ENCODE data around the gene NOP9.
"Not testable (repeated sequence)": the region's sequence is repeated elsewhere in the genome, so short reads cannot be mapped to it uniquely, and the experiment has no call there.

Gene NOP9

DNA sequence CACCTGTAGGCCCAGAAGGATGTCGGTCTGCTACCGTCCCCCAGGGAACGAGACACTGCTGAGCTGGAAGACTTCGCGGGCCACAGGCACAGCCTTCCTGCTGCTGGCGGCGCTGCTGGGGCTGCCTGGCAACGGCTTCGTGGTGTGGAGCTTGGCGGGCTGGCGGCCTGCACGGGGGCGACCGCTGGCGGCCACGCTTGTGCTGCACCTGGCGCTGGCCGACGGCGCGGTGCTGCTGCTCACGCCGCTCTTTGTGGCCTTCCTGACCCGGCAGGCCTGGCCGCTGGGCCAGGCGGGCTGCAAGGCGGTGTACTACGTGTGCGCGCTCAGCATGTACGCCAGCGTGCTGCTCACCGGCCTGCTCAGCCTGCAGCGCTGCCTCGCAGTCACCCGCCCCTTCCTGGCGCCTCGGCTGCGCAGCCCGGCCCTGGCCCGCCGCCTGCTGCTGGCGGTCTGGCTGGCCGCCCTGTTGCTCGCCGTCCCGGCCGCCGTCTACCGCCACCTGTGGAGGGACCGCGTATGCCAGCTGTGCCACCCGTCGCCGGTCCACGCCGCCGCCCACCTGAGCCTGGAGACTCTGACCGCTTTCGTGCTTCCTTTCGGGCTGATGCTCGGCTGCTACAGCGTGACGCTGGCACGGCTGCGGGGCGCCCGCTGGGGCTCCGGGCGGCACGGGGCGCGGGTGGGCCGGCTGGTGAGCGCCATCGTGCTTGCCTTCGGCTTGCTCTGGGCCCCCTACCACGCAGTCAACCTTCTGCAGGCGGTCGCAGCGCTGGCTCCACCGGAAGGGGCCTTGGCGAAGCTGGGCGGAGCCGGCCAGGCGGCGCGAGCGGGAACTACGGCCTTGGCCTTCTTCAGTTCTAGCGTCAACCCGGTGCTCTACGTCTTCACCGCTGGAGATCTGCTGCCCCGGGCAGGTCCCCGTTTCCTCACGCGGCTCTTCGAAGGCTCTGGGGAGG is 11.3 kb downstream of the NOP9 start, which contains the start of gene LTB4R:
LTB4R (plus strand) TSS at position 857 of the 959 bp plus-strand sequence. CDS start 4,150 bp downstream, outside the sequence.
- no peak for DNase-seq

GRCh38 chr14:24311837-24312615 is 12.4 kb downstream of the NOP9 start:
- DNase-seq, result no peak

- no peak for DNase-seq
Measured at GRCh38 chr14:24312736-24313507, 13.3 kb downstream of the NOP9 start.

- no peak for DNase-seq
Measured at GRCh38 chr14:24313913-24314312, 14.3 kb downstream of the NOP9 start.

DNA sequence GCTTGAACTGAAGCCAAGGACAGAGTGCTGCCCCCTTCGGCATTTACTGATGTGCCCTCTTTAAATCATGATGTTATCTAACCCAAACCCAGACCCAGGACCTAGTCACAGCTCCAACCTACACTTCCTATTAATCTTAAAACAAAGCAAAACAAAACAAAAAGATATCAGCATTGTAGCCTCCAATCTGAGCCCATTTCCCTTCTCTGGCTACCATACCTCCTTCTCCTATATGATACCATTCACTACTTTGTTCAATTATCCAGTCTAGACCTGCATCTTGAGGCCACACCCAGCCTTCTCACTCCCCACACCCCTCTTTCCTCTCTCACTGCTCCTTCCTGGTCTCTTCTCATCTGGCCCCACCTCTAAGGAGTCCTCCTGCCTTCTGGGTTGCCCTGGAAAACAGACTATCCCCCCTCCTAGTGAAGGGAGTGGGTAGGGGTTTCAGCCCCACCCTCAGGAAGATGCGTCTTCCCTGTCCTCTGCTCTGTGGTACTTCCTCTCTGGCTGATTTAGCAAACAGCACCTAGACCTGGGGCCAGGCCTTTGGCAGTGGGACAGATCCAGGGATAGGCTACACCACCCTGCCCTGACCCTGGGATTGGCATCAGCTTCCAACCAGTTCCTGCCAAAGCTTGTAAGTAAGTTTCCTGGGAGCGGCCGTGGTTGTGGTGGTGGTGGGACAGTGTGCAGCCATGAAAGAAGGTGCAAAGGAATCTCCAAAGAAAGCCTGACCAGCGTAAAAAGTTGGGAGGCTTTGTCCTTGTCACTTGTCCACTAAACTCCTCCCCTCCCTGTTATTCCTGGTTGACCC is 14.9 kb downstream of the NOP9 start:
- DNase-seq, result no peak

GRCh38 chr14:24315243-24315806 is 15.7 kb downstream of the NOP9 start:
- DNase-seq, result no peak

DNA sequence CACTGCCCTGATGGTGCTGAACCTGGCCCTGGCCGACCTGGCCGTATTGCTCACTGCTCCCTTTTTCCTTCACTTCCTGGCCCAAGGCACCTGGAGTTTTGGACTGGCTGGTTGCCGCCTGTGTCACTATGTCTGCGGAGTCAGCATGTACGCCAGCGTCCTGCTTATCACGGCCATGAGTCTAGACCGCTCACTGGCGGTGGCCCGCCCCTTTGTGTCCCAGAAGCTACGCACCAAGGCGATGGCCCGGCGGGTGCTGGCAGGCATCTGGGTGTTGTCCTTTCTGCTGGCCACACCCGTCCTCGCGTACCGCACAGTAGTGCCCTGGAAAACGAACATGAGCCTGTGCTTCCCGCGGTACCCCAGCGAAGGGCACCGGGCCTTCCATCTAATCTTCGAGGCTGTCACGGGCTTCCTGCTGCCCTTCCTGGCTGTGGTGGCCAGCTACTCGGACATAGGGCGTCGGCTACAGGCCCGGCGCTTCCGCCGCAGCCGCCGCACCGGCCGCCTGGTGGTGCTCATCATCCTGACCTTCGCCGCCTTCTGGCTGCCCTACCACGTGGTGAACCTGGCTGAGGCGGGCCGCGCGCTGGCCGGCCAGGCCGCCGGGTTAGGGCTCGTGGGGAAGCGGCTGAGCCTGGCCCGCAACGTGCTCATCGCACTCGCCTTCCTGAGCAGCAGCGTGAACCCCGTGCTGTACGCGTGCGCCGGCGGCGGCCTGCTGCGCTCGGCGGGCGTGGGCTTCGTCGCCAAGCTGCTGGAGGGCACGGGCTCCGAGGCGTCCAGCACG is 16.4 kb downstream of the NOP9 start:
- no peak for DNase-seq

DNA sequence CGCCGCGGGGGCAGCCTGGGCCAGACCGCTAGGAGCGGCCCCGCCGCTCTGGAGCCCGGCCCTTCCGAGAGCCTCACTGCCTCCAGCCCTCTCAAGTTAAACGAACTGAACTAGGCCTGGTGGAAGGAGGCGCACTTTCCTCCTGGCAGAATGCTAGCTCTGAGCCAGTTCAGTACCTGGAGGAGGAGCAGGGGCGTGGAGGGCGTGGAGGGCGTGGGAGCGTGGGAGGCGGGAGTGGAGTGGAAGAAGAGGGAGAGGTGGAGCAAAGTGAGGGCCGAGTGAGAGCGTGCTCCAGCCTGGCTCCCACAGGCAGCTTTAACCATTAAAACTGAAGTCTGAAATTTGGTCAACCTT is 16.9 kb downstream of the NOP9 start:
- no peak for DNase-seq

DNA sequence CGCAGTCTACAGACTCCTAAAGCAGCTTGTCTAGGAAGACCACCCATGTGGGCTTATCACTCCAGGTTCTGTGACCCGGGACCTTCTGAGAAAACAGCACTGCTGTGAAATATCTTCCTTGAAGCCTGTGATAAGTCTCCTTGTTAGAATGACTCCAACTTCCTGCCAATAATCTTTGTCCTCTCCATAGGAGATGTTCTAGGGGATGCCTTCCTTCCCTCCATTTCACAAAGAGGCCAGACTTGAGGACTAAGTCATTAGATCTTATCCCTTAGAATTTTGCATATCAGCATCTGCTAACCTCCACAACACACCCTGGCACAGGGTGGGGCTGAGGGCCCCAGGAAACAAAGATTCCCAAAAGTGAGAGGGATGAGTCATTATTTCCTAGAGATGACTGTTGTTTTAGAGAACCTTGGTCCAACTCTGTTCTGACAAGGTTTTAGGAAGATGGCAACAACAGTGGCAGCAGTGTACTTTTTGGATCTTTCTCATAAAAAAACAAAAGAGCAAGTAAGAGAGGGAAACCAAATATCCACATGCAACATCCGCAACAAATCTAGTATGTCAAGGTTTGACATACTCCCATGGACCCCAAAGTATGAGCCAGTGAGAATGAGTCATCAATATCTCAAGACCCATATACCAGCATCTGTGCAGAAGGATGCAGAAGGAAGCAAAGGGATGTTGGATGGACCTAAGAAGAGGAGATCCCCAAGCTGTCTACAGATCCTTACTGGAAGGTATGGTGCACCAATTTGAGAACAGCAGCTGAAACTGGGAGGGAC is 17.7 kb downstream of the NOP9 start:
- DNase-seq, result no peak

DNA sequence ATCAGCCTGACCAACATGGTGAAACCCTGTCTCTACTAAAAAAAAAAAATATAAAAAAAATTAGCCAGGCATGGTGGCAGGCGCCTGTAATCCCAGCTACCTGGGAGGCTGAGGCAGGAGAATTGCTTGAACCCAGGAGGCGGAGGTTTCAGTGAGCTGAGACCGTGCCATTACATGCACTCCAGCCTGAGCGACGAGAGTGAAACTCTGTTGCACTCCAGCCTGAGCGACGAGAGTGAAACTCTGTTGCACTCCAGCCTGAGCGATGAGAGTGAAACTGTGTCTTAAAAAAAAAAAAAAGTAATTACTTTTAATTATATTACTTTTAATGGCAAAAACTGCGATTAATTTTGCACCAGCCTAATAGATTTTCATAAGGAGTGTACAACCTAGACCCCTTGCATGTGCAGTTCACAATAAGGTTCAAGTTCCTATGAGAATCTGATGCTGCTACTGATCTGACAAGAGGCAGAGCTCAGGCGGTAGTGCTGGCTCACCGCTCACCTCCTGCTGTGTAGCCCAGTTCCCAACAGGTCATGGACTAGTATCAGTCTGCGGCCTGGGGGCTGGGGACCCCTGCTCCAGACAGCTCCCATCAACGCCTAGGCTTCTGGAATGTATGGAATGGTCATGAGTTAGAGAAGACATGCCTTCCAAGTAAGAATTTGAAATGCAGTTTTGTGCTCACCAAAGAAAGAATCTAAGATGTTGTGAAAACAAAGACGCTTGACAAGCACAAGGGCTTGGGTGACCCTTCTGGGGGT is 21.7 kb downstream of the NOP9 start:
- DNase-seq, result no peak

DNA sequence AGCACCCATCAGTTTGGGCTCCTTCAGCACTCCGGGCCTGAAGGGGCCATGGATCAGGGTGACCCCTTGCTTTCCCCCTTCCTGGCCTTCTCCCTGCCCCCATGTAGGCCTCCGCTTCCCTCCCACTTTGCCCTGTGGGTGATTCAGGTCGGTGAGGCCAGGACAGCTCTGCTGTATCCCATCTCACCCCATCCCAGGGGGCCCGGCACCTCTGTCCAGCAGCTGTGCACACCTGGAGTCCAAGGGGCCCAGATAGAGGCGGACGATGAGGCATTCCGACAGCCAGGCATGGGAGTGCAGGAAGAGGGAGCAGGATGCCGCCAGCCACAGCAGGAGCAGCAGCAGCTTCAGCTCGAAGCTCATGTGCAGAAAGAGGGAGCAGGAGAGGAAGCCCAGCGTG is 23.0 kb downstream of the NOP9 start:
- no peak for DNase-seq

DNA sequence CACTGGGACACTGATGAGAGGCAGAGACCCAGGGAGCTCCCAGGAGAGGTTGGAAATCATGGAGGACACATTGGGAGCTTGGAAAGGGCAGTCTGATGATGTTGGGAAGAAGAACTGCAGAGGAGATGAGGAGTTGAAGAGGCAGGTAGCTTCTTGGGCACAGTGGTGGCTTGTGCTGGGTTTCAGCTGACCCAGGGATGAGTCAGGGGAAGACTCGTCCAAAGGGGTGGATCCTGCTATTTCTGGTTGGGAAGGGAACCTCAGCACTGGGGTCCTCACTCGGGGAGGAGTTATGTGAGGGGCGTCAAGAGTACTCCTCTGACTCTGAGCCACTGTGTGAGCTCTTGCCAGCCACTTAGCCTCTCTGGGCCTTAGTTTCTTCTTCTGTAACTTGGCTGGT is 23.7 kb downstream of the NOP9 start:
- DNase-seq, result no peak

GRCh38 chr14:24324024-24324423 is 24.4 kb downstream of the NOP9 start:
- DNase-seq, result no peak

GRCh38 chr14:24325041-24325530 is 25.4 kb downstream of the NOP9 start:
- DNase-seq, result no peak

DNA sequence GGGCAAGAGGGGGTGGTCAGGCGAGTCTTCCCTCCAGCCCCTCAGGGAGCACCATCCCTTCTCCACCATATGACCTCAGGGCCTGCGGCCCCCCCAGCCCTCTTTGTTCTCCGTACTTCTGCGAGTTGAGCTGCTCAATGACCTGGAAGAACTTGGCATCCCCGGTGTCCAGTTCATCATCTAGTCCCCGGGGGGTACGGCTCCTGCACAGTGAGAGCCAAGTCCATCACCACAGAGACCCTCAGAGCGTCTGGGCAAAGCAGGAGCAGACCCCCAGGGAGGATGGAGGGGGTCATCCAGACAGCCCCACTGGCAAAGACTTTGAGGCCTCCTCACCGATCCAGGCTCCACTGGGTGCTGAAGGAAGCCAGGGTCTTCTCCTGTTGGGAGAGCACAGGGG is 26.3 kb downstream of the NOP9 start:
- DNase-seq, result no peak

DNA sequence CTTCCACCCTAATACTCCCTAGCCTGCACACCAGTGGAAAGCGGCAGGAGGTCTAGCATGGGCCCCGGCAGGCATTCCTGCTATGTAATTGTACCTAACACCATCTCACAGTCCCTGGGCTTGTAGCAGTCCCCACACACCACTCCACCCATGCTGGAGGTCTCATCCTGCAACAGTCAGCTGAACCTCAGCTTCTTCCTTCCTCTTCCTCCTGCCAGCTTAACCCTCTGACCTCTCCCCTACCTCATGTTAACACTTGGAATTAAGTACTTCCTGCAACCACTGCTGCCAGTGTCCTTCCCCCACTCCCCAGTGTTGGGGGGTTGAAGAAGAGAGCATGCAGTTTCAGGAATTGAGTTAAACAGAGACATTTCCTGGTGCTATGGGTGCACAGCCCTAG is 27.7 kb downstream of the NOP9 start:
- no peak for DNase-seq

- DNase-seq, result not testable (repeated sequence)
Measured at GRCh38 chr14:24327914-24328313, 28.3 kb downstream of the NOP9 start.

DNA sequence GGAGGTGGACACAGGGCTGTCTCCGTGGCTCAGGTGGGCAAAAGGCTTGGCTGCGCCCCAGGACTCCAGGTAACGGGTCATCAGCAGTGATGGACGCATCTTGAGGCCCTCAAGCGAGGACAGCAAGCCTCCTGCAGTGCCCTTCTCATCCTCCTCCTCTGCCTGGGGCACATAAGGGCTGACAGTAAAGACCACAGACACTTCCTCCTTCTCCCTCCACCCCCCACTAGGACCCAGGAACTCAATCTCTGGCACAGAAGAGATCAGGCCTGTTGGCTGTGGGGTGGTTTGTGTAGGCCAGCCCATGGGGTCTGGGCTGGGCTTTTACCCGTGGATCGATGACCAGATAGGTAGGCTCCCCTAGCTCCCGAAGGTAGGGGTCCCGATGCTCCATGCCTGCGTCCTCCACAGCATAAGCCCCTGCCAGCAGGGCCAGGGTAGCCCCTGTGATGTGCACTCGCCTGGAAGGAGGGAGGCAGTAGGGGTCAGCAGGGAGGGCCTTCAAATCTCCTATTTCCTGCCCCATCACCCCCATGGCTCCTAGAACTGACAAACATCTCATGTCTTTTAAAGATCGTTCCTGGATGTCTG is 29.5 kb downstream of the NOP9 start:
- no peak for DNase-seq

- DNase-seq, result no peak
Measured at GRCh38 chr14:24329736-24330135, 30.1 kb downstream of the NOP9 start.
